HG03095 (cell line): ENCODE measurements around the gene SPACA9.

ENCODE experiments used
- ATAC-seq: cut with Tn5 transposase; IDR thresholded peaks from one replicate; pipeline ENCODE4 v1.9.1; 2021; ENCODE audit warnings: moderate library complexity; ENCODE audit not compliant: unreplicated experiment

SPACA9 gene

DNA sequence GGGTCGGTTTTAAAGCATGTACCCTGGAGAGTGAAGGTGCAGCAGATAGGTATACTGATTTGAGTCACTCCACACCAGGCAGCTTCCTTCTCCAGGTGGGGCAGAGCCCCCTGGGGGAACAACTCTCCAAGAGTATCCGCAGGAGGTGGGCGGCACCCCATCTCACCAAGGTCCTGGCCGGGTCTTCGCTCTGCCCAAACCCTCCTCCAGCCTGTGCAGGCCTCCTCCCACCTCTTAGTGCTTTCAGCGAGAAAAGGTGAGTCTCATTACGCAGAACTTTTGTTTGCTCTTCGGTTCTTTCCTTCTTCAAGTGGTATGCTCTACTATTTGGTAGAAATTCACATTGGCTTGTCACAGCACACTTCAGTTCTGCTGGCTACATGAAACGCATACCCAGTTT, 13.7 kb downstream of the SPACA9 start:
- ATAC-seq, result no peak

DNA sequence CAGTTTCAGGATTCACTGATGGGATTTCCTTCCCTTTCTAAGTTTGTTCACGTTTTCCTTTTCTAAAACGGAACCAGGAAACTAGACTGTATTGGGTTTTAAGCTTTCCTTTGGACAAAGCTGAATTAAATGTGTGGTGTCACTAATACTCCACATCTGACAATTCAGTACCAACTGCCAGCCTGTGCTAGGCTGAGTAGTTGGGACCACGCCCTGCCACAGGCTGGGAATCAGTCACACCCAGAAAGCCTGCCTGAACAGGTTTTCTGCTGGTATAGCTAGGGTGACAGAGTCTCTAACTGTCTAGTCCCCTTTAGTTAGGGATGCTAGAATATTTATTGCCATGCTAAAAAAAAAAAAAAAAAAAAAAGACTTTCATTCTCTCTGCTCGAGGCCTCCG, 15.6 kb downstream of the SPACA9 start:
- ATAC-seq, result no peak

DNA sequence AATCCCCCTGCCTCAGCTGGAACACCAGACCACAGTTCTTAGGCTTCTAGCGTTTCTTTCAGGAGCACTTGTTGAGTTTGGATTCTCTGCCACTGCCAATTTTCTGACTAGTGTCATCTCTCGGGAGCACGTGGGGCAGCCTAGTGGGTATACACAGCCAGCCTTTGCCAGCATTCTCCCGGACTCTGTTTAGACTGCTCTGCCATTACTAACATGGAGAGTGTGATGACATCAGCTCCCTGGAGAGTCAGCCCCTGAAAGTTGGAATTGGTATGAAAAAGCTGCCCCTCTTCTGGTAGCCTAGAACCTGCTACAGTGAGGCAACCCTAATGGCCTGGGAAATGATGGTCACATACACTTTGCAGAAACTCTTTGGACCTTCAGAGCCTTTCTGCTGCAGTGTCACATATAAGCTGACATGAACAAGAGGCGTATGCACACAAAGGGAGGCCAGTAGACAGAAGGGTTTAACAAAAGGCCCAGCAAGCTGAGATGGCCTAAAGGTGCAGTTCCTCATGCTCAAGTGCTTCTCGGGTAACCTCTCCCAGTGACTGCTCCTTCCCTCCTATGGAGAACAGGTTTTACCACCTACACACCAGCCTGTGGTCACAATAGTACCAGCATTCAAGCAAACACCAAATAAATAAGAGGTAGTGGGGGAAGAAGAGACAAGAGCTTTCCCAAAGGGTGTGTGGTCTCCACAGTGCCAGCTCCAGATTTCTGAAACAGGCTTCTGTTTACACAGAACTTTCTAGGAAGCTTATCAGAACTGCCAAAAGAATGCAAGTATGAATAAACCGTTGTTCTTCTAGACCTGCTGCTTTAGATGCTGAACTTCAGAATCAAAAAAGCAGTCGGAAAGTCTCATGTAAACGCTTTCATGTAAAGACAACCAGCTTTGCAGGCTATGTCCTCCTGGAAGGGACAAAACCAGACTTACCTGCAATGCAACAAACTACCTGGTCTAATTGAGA, 16.5 kb downstream of the SPACA9 start:
- ATAC-seq, result no peak

DNA sequence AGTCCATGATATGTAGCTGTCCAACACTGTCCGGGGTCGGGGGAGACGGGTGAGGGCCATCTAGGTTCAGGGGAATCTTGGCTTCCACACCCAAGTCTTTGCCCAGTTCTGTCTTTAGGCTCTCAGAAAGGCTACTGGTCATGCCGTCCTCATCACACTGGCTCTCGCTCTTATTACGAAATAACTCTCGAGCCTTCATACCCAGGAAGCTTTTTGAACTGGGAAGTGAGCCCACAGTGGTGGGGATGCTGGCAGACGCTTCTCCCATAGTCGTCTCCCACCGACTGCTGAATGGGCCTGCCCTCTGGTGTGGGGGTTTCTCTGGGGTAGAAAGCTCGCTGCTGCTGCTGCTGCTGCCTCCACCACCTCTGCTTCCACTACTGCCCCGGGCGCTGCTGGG, 17.6 kb downstream of the SPACA9 start:
- no peak for ATAC-seq

DNA sequence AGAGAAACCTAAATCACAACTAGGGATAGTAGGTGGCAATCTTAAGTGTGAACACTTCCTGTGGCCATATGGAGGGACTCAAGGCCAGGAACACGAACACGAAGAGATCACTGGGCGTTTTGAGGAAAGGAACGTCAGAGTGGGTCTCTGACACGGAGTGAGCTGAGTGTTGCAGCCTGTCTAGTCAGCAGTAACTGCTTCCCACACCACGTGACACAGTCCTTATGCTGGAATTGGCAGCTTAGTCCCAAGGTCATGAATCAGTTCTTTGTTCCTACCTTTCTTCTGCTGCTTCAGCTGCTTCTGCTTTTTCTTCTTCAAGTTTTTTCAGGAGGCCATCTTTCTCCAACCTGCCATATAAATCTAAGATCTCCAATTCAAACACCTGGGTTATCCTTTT, 18.2 kb downstream of the SPACA9 start:
- ATAC-seq, result no peak

DNA sequence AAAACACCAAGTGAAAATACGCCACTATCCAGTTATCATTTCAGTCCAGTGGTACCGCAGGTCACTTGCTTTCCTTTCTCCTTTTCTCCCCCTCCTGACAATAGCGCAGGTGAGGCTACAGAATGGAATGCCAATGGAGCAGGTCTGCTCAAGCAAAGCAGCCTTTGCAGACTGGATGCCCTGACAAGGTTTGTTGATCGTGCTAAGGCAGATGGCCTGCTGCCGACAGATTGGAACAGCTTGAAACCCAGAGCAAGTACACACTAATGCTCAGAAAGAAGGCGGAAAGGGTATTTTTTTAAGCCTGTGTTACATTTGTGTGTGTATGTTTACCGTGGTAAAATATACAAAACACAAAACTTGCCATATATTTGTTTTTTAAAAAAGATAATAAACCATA, 19.4 kb downstream of the SPACA9 start:
- ATAC-seq, result no peak

DNA sequence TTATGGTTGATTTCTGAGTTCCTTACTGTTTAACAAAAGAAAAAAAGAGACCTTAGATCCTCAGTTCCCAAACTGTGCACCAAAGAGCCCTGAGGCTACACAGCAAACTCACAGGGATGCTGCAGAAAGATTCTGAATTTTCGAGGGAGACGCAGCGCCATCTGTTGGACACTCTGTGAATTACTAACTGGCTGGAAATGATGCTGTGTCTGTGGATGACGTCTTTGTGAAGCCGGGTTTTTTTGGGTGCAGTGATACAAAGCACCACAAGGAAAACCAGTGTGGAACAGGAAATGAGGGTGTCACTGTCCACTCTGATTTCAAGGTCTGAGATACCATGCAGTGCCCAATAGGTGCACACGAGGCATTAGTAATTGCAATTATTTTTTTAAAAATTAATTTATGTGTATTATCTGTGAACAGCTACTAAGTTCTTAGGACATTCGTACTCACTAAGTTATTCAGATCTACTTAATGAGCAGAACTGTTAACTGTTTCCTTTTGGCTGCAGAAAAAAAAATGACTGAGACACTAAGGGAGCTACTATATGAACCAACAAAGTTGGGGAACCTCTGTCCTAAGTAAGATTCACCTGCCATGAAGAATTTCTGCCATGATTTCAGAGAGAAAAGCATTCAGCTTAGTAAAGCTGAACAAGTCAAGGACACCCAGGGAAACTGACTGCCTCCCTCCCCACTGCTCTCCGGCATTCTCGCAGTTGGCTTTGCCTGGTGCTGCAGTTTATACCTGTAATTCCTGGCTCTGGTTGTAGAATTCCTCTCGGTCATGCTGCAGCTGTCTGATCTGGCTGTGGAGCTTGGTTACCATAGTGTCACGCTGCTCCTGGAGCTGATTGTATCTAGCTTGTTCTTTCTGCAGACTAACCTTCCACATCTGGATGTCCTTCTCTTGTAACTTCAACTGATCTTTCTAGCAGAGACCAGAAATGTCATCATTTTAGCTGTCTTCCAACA, 23.4 kb downstream of the SPACA9 start:
- no peak for ATAC-seq

DNA sequence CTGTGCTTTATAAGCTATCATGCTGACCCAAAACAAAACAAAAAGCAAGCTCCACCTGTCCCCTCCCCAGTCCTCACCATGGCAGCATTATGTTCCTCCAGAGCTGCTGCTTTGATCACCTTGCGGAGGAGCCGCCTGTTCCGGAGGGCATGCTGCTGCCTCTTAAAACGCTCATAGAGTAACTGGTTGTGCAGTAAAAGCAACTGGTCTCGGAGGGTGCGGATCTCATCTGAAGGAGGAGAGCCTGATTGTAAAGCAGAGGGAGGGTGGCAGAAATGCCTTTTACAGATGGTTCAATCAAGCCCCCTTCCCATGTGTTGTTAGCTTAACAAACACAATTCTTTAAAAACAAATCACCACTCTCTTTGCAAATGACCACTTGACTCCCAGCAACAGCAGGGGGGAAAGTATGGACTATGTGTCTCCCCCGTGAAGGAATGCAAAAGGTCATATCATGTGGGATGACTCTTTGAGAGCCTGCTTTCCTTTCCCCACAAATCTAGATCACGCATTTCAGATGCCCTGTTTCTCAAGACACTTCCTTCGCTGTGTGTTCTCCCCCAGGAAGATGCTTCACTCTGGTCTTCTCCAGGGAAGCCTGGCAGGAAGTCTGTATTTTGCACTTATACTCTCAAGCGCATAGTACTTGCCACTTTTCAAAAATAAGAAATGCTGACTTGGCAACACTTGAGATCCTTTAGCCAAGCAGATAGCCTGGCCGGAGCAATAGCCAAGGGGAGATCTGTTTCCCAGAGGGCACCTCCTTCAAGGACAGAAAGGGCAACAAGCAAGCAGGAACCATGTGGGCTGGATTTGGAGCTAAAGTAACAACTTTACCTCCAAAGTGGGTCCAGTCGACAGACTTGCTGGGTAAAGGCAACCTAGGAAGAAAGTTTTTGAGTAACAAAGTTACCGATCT, 25.1 kb downstream of the SPACA9 start:
- no peak for ATAC-seq

DNA sequence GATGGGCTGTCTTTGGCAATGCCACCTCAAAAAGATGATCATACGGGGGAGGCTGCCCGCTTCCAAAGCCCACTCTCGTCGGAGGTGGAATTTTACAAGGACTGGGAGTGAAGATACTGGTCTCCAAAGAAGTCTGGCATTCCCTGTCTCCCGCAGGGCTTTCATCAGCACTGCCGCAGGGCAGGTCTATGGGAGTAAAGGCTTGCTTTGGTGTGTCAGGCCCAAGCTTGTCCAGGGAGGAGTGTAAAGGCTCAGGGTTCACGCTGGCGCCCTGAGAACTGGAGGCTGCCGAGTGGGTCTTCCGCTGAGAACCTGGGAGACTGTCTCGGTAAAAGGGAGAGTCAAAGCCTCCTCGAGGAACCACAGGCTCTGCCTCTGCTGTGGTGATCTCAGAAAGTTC, 27.0 kb downstream of the SPACA9 start:
- no peak for ATAC-seq

DNA sequence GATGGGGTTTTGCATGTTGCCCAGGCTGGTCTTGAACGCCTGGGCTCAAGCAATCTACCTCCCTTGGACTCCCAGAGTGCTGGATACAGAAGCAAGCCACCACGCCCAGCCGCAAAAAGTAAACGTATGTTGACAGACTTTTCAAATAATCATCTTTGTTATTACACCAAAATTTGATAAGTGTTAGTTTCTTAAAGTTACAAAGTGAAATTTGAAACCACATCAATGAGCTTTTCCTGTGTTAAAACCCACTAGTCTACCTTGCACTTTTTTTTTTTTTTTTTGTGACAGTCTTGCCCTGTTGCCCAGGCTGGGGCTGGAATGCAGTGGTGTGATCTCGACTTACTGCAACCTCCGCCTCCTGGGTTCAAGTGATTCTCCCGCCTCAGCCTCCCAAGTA, 29.9 kb downstream of the SPACA9 start:
- no peak for ATAC-seq

DNA sequence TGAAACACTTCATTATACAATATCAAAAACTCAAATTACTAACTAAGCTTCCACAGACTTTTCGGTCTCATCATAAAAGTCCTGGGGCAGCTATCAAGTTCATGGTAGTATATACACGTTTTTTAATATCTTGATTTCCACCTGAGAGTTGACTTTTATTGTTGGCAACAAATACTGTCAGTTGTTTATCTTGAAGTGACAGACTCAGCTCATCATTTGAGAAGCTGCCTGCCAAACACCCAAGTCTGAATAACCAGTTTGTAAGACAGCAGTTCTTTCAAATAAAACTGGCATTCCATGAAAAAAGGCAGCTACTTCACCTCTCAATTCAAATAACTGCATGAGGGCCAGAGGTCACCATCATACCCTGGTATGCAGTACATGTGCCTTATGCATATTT, 30.6 kb downstream of the SPACA9 start:
- no peak for ATAC-seq

DNA sequence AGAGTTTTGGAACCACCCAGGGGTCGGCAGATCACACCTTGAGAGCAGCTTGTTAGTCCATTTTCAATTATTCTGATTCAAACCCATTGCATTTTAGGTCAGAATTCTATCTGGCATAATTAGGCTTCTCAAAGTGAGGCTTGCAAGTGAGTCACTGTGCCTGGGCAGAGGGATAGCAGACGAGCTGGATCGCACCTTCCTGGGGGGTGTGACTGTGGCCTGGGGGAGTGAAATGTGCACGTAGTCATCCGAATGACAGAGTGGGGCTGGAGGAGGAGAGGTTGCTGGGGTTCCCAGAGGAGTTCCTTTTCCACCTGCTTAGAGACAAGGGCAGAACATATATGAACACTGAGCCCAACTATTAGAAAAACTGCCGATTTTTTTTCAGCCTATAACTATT, 31.7 kb downstream of the SPACA9 start:
- ATAC-seq, result no peak

DNA sequence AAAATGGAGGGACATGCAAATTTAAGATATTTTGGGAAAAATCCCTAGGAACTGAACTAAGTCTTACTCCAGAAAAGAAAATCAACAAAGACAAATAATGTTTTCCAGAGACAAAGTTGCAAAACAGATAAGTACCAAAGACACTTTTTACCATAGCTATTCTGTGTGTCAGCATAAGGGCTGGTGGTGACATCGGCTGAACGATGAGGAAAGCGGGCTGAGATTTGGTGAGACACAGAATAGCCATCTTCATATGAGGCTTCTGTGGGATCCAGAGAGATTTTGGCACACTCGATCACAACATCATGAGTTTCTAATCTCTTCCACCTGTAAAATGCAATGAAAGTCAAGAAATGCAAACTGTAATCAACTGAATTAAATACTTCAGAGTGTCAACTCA, 33.4 kb downstream of the SPACA9 start:
- no peak for ATAC-seq

DNA sequence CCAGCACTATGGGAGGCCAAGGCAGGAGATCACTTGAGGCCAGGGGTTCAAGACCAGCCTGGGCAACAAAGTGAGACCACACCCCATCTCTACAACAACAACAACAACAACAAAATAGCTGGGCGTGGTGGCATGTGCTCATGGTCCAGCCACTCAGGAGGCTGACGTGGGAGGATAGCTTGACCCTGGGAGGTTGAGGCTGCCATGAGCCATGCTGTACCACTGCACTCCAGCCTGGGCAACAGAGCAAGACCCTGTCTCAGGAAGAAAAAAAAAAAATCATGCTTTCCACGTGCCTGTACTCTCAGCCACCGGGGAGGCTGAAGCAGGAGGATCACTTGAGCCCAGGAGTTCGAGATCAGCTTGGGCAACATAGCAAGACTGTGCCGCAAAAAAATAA, 36.2 kb downstream of the SPACA9 start:
- no peak for ATAC-seq

DNA sequence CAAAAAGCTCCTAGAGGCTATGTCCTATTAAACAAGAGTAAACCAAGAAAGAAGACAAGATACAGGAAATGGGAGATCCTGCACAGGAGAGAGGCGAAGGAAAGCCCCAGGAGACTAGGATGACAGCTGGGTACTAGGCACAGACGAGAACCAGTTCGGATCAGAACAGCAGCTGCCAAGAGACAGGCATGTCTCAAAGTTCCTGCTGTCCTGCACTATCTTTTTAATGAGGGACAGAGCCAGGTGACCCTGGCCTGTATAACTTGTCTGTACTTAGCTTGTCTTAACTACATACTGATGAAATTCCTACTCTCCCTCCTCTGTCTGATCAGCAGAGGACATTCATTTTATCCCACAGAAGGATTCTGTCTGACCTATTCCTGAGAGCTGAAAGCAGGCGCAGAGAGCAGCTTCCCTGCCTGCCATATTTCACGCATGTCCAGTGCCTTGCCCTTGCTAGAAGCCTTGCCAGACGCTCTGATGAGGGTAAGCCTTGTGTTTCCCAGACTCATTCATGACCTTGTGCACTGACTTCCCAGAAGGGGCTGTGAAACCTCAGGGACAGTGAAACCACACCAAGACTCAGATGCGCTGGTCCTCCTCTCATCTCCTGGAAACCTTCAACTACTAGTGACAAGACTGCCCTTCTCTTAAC, 41.0 kb downstream of the SPACA9 start:
- ATAC-seq, result no peak

DNA sequence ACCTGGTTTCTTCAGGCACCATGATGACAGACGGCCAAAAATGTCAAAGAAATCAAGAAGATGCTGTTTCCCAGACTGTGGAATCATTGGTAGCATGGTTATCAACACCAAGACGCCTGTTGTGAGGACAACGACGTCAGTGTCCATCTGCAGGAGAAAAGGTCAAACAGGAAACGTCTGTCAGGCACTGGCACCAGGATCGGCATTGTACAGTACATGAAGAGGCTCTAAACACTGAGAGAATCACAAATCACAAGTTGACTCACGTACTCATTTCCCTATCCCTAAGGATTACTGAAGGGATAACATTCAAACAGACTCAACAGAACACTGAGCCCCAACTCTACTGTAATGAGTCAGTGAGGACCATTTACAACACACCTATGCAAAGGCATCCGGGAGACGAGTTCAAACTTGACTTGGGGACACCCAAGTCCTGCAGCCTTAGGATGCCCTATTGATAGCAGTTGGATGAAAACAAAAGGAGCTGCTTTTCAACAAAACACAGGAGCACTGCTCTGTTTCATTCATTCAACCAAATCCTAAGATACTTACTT, 44.7 kb downstream of the SPACA9 start:
- ATAC-seq, result no peak

DNA sequence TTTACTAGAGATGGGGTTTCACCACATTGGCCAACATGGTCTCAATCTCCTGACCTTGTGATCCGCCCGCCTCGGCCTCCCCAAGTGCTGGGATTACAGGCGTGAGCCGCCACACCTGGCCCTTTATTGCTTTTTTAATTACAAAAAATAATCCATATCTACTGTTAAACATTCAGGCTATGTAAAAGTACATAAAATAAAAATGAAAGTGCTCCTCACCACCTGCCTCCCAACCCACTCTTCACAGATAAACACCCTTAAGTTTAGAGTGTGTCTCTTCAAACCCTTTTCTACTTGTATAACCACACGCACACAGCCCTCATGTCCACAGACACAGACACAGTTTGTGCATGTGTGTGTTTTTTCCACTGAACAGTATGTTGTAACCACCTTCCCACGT, 49.0 kb downstream of the SPACA9 start:
- ATAC-seq, result no peak

DNA sequence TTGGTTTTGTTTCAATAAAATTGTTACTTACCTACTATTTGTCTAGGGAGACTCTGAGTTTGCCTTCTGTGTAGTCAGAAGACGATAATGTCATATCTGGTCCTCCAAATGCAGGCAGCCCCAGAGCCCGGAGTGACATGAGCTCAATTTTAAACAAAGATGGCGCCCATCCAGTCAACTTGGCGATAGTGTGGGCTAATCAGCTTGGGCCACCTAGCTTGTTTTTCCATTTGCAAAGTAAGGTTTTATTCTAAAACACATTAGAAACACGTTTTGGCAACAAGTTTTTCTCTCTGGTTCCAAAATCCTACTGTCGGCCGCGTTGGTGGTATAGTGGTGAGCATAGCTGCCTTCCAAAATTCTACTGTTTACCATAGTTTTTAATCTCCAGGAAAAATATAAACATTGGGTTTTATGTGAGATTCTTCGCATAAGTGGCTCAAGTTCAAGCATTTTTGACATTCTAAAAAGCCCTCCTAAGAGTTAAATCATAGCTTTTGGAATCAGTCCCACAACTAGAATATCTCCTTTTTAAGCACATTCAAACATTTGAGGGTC, 52.6 kb downstream of the SPACA9 start:
- no peak for ATAC-seq

DNA sequence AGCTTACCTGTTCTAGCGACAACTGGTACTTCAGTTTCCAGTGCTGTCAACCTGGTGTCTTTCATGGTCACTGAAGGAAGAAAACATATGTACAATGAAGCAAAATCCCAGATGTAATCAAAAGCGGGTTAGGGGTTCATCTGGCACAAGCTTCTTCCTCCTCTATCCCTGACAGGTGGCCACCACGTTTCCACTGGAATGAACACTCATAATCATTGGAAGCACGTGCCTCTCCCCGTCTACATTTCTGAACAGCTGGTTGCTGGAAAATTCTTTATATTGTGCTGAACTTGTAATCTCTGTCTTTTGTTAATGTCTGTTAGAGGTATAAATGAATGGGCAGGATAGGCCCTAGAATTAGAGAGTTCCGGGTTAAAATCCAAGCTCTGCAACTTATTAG, 56.3 kb downstream of the SPACA9 start:
- ATAC-seq, result no peak
